ENCODE results near the gene SPX.

GRCh38 chr12:21529456-21529855 is 3.4 kb downstream of the SPX start:
- TF ChIP-seq EP300 (IDR thresholded peaks at IDR 0.05) (no peak), CTCF (IDR thresholded peaks at IDR 0.05) (no peak), POLR2A (IDR thresholded peaks at IDR 0.05) (no peak), POLR2AphosphoS5 (IDR thresholded peaks at IDR 0.05) (no peak)

Measured in suprapubic skin (tissue), 4 donors.